Activated CD4-positive, CD25-positive, alpha-beta regulatory T cell treated with anti-CD3 and anti-CD28 coated beads, Interleukin-2, amount 50 U/mL, for 16 hours (primary cell): ENCODE data around the gene COASY.
"Not testable (repeated sequence)": the region's sequence is repeated elsewhere in the genome, so short reads cannot be mapped to it uniquely, and the experiment has no call there.

Source experiments
- DNase-seq: peaks from one replicate; pipeline ENCODE4 v3.0.0-alpha.2; 2020; ENCODE audit warnings: low read depth, low spot score

COASY gene

DNA sequence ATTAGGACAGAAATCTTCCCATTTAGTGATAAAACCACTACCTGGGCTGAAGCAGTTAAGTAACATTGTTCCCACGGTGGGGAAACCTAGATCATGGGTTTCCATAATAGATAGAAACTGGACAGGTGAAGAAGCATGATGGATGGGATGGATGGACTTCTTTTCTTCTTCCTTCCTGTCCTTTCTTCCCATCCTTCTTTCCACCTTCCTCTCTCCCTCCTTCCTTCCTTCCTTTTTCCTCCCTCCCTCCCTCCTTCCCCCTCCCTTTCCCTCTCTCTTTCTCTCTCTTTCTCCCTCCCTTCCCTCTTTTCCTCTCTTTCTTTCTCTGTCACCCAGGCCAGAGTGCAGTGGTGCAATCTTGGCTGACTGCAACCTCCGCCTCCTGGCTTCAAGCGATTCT, 12.5 kb downstream of the COASY start:
- DNase-seq = no peak

DNA sequence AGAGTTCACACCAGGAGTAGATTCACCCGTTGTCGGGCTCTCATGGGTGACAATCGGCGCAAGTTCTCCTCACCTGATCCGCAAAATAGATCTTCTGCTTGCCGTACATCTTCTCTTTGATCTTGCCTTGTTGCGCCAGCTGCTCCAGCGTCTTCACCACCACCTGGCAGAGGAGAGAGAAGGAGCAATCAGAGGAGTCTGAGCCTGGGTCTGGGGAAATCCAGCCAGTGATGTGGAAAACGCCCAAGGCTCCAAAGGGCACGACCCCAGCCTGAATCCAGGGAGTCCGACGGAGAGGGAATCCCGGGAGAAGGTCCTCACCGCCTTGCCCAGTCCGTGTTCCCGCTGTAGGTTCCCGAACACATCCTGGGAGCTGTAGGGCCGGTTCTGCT, 15.2 kb downstream of the COASY start:
- DNase-seq = no peak

DNA sequence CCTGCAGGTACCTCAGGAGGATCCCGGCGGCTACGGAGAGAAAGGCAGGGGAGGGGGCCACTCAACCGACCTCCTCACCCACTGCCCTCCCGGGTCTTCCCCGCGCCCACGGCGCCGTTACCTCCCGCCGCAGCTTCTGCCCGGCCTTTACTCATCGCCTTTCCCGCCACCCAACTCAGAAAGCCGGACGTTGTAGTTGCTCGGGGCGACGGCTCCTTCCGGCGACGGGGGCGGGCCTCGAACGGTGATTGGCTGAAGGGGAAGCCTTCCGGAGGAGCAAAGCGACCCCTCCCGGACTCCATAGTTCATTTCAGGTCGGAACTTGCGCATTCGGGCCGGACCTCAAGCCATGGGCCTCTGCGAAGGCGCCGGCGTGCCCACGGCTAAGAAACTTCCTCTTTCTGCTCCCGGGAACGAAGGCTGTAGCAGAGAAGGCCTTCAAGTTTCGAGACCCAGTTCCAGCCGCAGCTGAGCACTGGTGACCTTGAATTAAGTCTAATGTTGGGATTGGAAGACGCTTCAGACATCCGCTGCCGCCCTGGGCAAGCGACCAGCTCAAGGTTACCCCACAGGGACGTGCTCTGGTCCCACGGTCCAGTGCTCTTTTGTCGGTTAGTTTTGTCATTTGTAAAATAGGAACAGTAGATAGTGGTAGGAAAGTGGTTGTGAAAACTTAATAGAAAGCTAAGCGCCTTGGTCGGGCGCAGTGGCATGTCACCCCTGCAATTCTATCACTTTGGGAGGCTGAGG, 15.8 kb downstream of the COASY start, which contains the start of gene PSMC3IP:
Gene PSMC3IP (minus strand): TSS at position 198 of the 750 bp plus-strand sequence. CDS start 43 bp downstream, at position 155.
- DNase-seq = peak; percentile 88

GRCh38 chr17:42578282-42578869, 16.4 kb downstream of the COASY start:
- peak; percentile 38 for DNase-seq

- DNase-seq = no peak
Observed at GRCh38 chr17:42579794-42580551, 18.0 kb downstream of the COASY start.

- DNase-seq = no peak
Observed at GRCh38 chr17:42581744-42582270, 19.9 kb downstream of the COASY start.

DNA sequence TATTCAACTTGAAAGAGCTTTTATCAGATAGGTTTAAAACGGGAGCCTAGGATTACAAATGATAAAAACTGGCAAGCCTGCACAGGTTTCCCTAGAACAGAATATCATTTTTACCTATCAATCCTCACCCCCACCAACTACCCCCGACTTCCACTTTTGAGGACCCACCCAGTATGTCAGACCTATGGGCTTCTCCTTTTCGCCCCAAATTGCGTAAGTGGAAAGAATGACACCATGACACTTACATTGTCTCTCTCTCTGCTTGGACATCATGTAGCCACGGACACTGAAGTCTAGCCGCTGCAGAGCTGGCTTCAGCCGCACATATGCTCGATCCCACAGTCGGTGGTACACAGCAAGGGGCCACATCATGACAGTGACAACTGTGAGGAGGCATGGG, 22.9 kb downstream of the COASY start:
- DNase-seq = no peak

DNA sequence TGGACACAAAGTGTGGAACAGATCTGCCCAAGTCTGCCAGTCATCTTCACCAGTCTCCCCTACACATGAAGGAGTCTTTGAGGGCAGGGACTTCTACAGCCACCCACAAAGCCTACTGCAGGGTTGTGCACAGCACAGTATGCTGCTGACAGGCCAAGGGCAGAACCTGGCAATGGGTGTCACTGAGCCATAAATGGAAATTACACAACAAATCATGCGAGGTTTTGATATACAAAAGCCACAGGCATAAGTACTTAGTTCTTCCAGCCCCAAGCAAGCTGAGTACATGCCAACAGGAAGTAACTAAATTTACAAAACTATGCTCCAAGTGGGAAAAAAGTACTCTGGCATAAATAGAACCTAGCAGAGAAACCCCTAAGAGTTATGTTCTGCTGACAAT, 23.4 kb downstream of the COASY start:
- DNase-seq = no peak

- no peak for DNase-seq
Observed at GRCh38 chr17:42586514-42587230, 24.7 kb downstream of the COASY start.

- DNase-seq = no peak
Observed at GRCh38 chr17:42590886-42591285, 28.9 kb downstream of the COASY start.

GRCh38 chr17:42591411-42591810, 29.5 kb downstream of the COASY start:
- no peak for DNase-seq

DNA sequence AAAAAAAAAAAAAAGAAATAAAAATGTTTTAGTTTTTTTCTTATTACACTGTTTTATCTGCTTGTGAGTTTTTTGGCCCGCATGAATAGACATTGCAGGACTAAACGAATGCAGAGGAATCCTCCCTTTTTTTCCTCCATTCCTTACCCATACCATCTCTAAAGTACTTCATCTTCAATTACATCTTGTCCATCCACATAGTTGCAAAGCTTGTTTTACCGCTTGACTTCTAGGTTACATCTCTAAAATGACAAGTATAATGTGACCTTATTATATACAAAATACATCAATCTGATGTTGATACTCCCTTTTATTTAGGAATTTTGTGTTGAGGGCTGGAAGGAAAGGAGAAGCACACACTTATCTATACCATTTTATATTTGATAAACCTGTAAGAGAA, 34.4 kb downstream of the COASY start:
- no peak for DNase-seq

DNA sequence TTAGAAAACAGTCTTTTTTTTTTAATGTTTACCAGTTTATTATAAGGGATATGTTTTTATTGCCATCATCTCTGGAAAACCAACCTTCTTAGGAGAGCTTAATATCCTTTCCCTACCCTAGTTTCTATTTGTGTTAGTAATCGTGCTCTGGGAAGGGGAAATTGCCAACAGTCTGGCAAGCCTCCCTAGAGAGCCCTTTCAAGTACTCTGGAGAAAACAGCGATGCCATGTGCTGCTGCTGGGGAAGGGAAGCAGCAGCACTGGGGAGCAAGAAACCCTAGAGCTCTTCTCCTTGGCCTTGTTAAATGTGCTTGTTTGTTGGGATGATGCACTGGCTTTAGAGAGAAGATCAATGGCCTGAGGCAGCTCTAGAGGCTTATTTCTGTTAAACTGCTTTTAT, 37.0 kb downstream of the COASY start:
- DNase-seq = no peak

GRCh38 chr17:42603318-42603717, 41.4 kb downstream of the COASY start:
- DNase-seq = no peak

DNA sequence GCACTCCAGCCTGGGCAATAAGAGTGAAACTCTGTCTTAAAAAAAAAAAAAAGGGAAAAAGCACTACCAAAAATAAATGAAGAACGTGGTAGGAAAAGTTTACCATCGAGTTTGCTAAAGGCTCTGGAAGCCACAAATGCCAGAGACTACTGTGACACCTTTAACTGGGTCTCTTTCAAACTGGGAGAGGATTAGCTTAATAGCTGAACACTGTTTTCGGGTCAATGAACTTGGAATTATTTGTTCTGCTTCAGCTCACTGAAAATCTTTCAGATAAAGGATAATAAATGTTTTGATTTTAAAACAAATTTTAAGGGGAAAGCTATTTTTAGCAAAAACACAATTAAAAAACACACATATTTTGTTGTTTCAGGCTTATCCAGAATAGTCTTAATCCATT, 45.8 kb downstream of the COASY start:
- DNase-seq = no peak

GRCh38 chr17:42608305-42609181, 46.6 kb downstream of the COASY start:
- peak; percentile 0 for DNase-seq

- DNase-seq = peak; percentile 98
Observed at GRCh38 chr17:42609182-42609813, 47.4 kb downstream of the COASY start, which contains the start of the genes RETREG3 and TUBG1. TSS of gene RETREG3 (minus strand) at chr17:42609374. CDS start at chr17:42609324, 50 bp downstream. TSS of gene TUBG1 (plus strand) at chr17:42609683. CDS start at chr17:42609738, 55 bp downstream.

DNA sequence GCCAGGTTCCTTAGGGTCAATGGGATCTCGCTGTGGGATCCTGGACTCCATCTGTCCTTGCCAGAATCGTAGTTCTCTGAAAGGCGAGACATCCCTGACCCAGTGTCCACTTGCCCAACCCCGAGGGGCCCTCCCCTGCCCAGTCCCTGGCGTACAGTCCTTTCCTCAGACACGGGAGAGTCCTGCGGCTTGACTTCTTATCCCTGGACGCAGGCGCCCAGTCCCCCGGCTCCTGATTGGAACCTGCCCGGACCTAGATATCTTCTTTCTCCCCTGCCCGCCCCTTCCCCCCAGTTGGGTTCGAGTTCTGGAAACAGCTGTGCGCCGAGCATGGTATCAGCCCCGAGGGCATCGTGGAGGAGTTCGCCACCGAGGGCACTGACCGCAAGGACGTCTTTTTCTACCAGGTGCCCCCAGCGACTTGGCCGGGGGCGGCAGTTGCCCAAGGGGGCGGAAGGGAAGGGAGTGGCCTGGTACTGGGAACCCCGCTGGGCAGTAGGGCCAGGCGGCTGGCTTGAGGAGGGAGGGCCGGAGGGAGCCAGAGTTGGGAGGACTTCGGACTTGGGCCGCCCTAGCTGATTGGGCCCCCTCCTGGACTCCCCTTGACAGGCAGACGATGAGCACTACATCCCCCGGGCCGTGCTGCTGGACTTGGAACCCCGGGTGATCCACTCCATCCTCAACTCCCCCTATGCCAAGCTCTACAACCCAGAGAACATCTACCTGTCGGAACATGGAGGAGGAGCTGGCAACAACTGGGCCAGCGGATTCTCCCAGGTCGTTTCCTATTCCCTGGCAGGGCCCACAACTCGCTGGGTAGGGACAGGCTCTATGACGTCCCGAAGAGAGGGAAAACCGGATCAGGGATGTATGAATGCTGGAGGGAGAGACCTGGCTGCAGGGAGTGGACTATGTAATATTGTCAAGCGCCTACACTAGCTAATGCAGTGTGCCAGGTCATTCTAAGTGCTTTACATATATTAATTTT, 48.2 kb downstream of the COASY start:
- not testable (repeated sequence) for DNase-seq

- DNase-seq = no peak
Observed at GRCh38 chr17:42612013-42612412, 50.1 kb downstream of the COASY start.
